K562 (cell line): ENCODE results near the gene PRPF6. TPM values are rescaled to one million over a fixed set of nuclear protein-coding genes. Genes with fewer than 3 reads are reported as not detected.
A peak's percentile ranks its signal among the peaks of the same experiment; 100 is the strongest.

ENCODE experiments used
- CBX3 ChIP-seq, 2 experiments: IDR thresholded peaks; 1 replicate in 1 of 2; 2 replicates in 1 of 2; pipeline ENCODE4 v1.6.1; 2012; ENCODE audit warnings: inconsistent platforms in 2 of 2, low read length in 2 of 2, borderline replicate concordance in 1 of 2, control low read depth in 1 of 2
- DDX20 ChIP-seq: fragments of 450-650 bp; IDR thresholded peaks from 2 replicates; pipeline ENCODE4 v1.6.1; 2016; ENCODE audit warnings: missing genetic modification characterization, low read depth, mild to moderate bottlenecking, missing compliant biosample characterization, moderate library complexity
- DPF2 ChIP-seq: fragments of 450-650 bp; IDR thresholded peaks from 2 replicates; pipeline ENCODE4 v1.6.1; 2016
- LEF1 ChIP-seq: fragments of 450-650 bp; IDR thresholded peaks from 2 replicates; pipeline ENCODE4 v1.6.1; 2016; ENCODE audit warnings: mild to moderate bottlenecking
- MAFK ChIP-seq: IDR thresholded peaks from 2 replicates; pipeline ENCODE4 v1.6.1; 2011; ENCODE audit warnings: low read length, improper control_type of control experiment
- MCM3 ChIP-seq: fragments of 450-650 bp; IDR thresholded peaks from 2 replicates; pipeline ENCODE4 v1.6.1; 2016
- NCOA1 ChIP-seq: fragments of 450-650 bp; IDR thresholded peaks from 2 replicates; pipeline ENCODE4 v1.6.1; 2016; ENCODE audit warnings: low read depth
- PCBP1 ChIP-seq: fragments of 200-400 bp; formaldehyde crosslinking; IDR thresholded peaks from 2 replicates; pipeline ENCODE4 v1.6.1; 2018; ENCODE audit warnings: mild to moderate bottlenecking, low read depth, low read length; ENCODE audit not compliant: poor library complexity, severe bottlenecking
- PML ChIP-seq: IDR thresholded peaks from 2 replicates; pipeline ENCODE4 v1.6.1; 2012; ENCODE audit warnings: low read length, inconsistent platforms
- SAP30 ChIP-seq: fragments of 200-600 bp; sonication (generic); IDR thresholded peaks from 2 replicates; pipeline ENCODE4 v1.6.1; 2012; ENCODE audit warnings: borderline replicate concordance, low read depth, mild to moderate bottlenecking, moderate library complexity, low read length, control low read depth, inconsistent platforms; ENCODE audit not compliant: insufficient read depth, poor library complexity, severe bottlenecking
- SIX5 ChIP-seq, 2 experiments: IDR thresholded peaks; 2 replicates each; pipeline ENCODE4 v1.6.1; 2011; ENCODE audit warnings: low read length in 2 of 2, borderline replicate concordance in 1 of 2, low read depth in 1 of 2, mild to moderate bottlenecking in 1 of 2, moderate library complexity in 1 of 2; ENCODE audit not compliant: insufficient read depth in 1 of 2
- TAF9B ChIP-seq: fragments of 450-650 bp; IDR thresholded peaks from 2 replicates; pipeline ENCODE4 v1.6.1; 2018; ENCODE audit warnings: mild to moderate bottlenecking; ENCODE audit not compliant: partially characterized antibody
- TBP ChIP-seq: optimal IDR thresholded peaks from 2 replicates; pipeline ENCODE3; 2011; ENCODE audit warnings: low read depth, low read length, improper control_type of control experiment
- TOE1 ChIP-seq, 2 experiments: fragments of 450-650 bp in 1 of 2; sonication (generic) in 1 of 2; formaldehyde crosslinking in 1 of 2; IDR thresholded peaks; 2 replicates each; pipeline versions ENCODE4 v1.7.1 to v1.8.0; 2016 to 2022; ENCODE audit warnings: borderline replicate concordance in 2 of 2, mild to moderate bottlenecking in 2 of 2, antibody characterized with exemption in 1 of 2, inconsistent platforms in 1 of 2, low read depth in 1 of 2, missing genetic modification reagents in 1 of 2, moderate library complexity in 1 of 2
- ZNF175 ChIP-seq: fragments of 200-800 bp; sonication (Bioruptor generic); IDR thresholded peaks from 2 replicates; pipeline ENCODE4 v1.6.1; 2016; ENCODE audit warnings: low read depth, mild to moderate bottlenecking, missing genetic modification characterization, missing compliant biosample characterization
- polyA plus RNA-seq, 8 experiments: library from polyadenylated mRNA; depleted of rRNA in 4 of 8; stranded (reverse) in 5 of 8; unstranded in 3 of 8; fragments of >200 nt; fragmentation: Nextera tagmentation in 2 of 8; fragmentation: Illumina TruSeq in 1 of 8; extraction: Ambion mirVana in 2 of 8; extraction: Trizol in 1 of 8; gene quantifications; 2 replicates each; pipeline versions ENCODE4 v1.2.1 to v1.2.3, GENCODE V29; 2011 to 2014; ENCODE audit warnings: inconsistent platforms in 1 of 8, missing spikeins in 1 of 8
- total RNA-seq, 7 experiments: library from RNA; depleted of rRNA in 6 of 7; stranded (reverse); fragments of >200 nt in 6 of 7; fragmentation: Illumina TruSeq in 2 of 7; extraction: Trizol in 2 of 7; gene quantifications; 2 replicates each; pipeline versions ENCODE4 v1.2.1 to v1.2.3, GENCODE V29; 2011 to 2021; ENCODE audit warnings: low replicate concordance in 1 of 7
- TF ChIP-seq, protein P1 (sequence below): fragments of 250-450 bp; sonication (Bioruptor Pico); IDR thresholded peaks from 2 replicates; pipeline ENCODE4 v1.5.0; 2021
- TF ChIP-seq, protein P2 (sequence below): fragments of 250-450 bp; sonication (Bioruptor Pico); IDR thresholded peaks from 2 replicates; pipeline ENCODE4 v1.8.0; 2022; ENCODE audit warnings: moderate library complexity, mild to moderate bottlenecking, inconsistent platforms
- TF ChIP-seq, protein P3 (sequence below): sonication (generic); formaldehyde crosslinking; IDR thresholded peaks from 2 replicates; pipeline ENCODE4 v1.4.0; 2020; ENCODE audit warnings: mild to moderate bottlenecking, missing genetic modification reagents
- TF ChIP-seq, protein P4 (sequence below): fragments of 250-450 bp; sonication (Bioruptor Pico); IDR thresholded peaks from 2 replicates; pipeline ENCODE4 v1.8.0; 2021; ENCODE audit warnings: moderate library complexity, mild to moderate bottlenecking, inconsistent platforms

Gene PRPF6
- total and polyA plus RNA-seq, 9 of the 15 experiments (the other 6 are each of a cell fraction or from before 2014, with no cell fraction given): 4.2 to 83.2 (median 59.9) TPM

DNA sequence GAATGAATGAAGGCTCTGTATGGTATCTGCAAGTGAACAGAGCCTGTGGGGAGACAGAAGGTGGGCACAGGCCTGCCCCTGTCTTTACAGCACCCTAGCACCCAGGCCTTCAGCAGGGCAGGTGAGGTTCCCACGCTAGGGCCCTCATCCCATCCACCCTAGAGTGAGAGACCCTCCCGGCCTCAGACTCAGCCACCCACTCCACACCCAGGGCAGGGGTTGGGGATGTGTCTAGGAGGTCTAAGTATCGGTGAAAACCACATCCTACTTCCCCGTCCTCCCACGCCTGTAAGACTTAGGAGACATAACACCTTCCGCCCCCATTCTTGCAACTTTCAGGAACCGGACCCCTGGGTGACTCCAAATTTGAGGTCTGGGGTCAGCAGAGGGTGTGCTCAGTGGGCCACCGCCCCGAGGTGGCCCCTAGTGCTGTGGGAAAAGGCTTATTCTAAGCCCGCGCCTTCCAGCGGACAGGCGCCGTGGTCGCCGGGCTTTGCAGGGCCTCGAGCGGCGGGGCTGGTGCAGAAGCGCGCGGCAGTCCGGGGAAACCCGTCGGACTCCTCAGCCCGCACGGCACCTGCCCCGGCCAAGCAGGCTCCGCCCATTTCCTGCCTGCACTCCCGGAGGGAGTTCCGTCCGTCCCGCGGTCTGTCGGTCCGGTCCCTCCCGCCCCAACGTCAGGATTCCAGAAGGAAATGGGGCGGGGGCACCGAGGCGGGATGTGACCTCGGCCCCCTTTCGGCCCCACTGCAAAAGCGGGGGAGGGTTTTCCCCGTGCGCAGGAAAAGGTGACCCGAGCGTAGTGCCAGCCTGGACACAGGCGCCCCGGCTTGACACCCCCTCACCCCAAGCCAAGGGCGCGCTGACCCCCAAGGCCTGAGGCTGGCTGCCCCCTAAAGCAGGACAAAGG is 2.4 kb upstream of the PRPF6 start (continued):
- TF ChIP-seq SAP30 (no peak), PCBP1 (no peak), MAFK (no peak), NCOA1 (no peak), TOE1 (IDR thresholded peaks at IDR 0.05; ENCODE audit: borderline replicate concordance) (no peak), TOE1 (CRISPR knock-in tag; IDR thresholded peaks at IDR 0.05; ENCODE audit: borderline replicate concordance, low read depth) (no peak), DPF2 (no peak), SIX5 (IDR thresholded peaks at IDR 0.05; ENCODE audit: borderline replicate concordance in 1 of 2, insufficient read depth in 1 of 2, low read depth in 1 of 2, low read length in 2 of 2) (no peak), TAF9B (no peak), MCM3 (no peak), PML (no peak), ZNF175 (CRISPR knock-in tag) (no peak), CBX3 (IDR thresholded peaks at IDR 0.05; ENCODE audit: borderline replicate concordance in 1 of 2, low read length in 2 of 2) (no peak; a peak in 1 of 3 replicates), TBP (peak; percentile 38), LEF1 (no peak), DDX20 (tag) (no peak)
- TF ChIP-seq, protein P1, sequence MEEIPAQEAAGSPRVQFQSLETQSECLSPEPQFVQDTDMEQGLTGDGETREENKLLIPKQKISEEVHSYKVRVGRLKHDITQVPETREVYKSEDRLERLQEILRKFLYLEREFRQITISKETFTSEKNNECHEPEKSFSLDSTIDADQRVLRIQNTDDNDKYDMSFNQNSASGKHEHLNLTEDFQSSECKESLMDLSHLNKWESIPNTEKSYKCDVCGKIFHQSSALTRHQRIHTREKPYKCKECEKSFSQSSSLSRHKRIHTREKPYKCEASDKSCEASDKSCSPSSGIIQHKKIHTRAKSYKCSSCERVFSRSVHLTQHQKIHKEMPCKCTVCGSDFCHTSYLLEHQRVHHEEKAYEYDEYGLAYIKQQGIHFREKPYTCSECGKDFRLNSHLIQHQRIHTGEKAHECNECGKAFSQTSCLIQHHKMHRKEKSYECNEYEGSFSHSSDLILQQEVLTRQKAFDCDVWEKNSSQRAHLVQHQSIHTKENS (CRISPR knock-in tag): no peak
- TF ChIP-seq, protein P2, sequence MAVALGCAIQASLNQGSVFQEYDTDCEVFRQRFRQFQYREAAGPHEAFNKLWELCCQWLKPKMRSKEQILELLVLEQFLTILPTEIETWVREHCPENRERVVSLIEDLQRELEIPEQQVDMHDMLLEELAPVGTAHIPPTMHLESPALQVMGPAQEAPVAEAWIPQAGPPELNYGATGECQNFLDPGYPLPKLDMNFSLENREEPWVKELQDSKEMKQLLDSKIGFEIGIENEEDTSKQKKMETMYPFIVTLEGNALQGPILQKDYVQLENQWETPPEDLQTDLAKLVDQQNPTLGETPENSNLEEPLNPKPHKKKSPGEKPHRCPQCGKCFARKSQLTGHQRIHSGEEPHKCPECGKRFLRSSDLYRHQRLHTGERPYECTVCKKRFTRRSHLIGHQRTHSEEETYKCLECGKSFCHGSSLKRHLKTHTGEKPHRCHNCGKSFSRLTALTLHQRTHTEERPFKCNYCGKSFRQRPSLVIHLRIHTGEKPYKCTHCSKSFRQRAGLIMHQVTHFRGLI: no peak
- TF ChIP-seq, protein P3, sequence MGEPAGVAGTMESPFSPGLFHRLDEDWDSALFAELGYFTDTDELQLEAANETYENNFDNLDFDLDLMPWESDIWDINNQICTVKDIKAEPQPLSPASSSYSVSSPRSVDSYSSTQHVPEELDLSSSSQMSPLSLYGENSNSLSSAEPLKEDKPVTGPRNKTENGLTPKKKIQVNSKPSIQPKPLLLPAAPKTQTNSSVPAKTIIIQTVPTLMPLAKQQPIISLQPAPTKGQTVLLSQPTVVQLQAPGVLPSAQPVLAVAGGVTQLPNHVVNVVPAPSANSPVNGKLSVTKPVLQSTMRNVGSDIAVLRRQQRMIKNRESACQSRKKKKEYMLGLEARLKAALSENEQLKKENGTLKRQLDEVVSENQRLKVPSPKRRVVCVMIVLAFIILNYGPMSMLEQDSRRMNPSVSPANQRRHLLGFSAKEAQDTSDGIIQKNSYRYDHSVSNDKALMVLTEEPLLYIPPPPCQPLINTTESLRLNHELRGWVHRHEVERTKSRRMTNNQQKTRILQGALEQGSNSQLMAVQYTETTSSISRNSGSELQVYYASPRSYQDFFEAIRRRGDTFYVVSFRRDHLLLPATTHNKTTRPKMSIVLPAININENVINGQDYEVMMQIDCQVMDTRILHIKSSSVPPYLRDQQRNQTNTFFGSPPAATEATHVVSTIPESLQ (CRISPR knock-in tag): no peak
- TF ChIP-seq, protein P4, sequence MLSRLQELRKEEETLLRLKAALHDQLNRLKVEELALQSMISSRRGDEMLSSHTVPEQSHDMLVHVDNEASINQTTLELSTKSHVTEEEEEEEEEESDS (CRISPR knock-in tag): no peak
